ENCODE results near the gene IL36RN.

The IL36RN gene
- total RNA-seq: 0 reads per million in 2 donors

DNA sequence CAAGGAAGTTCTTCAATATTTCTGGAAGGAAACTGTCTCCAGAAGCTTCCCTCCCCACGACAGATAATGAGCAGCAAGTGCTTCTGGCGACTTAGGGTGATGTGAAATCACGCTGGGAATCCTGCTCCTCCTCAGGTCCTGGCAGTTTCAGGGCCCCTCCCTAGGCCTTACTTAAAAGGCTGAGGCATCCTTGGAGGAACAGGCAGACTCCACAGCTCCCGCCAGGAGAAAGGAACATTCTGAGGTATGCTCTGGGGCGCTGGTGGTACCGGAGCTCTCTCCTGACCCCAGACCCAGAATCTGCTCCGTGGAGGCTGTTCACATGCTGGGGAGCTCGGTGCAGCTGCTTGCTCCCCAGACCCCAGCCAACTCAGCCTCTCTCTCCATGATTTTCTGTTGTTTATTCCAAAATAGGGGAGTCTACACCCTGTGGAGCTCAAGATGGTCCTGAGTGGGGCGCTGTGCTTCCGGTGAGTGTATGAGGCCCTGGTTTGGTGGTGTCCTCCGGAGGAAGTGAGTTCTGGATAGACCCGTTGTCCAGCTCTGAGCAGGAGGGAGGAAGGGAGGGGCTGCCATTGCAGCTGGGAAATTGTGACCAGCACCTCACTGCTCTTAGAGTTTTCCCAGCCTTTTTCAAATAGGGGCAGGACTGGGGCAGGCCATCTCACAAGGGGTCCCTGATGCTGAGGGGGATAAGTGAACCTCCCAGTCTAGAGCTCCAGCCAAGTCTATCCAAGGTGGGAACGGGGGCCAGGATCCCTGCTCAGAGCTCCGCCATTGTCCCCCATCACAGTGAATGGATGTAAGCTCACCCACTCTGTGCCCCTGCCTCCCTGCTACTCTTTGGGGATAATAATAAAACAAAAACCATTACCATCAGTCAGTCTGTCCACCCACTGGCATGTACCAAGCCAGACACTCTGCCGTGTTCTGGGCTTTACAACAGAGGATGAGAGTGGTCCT lies at the start of gene IL36RN:
IL36RN (plus strand) TSS at position 201 of the 963 bp plus-strand sequence; CDS start at position 442, 241 bp downstream.
- no peak for DNase-seq

DNA sequence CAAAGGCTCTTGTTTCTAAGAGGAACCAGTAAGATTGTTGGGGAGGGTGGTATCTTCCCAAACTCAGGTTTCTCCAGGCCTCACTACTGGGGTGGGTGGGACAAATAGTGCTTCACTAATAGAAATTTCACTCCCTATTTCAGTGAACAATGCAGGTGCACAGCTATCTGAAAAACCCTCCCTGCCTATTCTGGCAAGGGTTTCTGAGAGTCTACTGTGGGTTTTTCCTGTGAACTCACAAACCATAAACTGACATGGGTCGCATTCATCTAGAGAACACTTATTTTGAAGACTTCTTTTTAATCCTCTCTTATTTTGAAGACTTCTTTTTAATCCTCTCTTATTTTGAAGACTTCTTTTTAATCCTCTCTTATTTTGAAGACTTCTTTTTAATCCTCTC lies 49.4 kb upstream of the IL36RN start:
- DNase-seq: no peak

- DNase-seq: no peak
Observed at GRCh38 chr2:113010088-113010487, 48.9 kb upstream of the IL36RN start.

DNA sequence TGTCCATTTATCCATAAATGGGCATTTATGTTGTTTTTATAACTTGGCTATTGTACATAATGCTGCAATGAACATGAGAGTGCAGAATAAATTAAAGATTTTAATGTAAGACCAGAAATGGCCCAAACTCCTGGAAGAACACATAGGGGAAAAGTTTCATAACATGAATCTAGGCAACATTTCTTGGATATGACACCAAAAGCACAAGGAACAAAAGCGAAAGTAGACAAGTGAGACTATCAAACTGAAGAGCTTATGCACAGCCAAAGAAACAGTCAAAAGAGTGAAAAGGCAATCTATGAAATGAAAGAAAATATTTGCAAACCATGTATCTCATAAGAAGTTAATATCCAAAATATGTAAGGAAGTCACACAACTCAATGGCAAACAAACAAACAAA lies 47.9 kb upstream of the IL36RN start:
- no peak for DNase-seq

DNA sequence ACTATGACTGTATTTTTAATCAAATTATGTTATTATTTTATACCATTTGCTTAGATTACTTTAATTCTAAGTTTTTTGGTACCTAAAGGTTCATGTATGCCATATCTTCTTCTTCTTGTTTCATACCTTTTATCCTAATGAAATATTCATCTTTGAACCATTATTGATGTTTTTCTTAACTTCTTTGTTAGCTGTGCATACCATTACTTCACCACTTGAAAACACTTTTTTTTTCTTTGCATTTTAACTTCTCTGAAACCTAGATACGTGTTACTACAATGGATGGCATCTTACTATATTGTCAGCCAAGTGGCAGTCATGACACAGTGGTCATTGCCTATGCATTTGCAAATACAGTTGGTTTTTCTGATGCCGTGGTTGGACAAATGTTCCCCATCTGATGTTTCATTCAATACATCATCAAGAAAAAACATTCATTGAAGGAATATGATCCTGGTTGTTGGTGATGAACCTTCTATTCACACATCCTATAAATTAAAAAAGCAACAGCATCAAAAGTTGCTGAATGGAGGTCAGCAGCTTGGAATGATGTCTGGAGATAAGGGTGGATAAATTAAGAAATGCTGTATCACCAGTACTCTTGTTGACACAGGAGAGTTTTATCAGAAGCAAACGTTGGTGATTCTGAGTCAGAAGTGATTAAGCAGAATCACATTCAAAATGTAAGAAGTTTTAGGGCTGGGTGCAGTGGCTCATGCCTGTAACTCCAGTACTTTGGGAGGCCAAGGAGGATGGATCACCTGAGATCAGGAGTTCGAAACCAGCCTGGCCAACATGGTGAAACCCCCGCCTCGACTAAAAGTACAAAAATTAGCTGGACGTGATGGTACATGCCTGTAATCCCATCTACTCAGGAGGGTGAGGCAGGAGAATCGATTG lies 46.3 kb upstream of the IL36RN start:
- no peak for DNase-seq

GRCh38 chr2:113013336-113013661 lies 45.7 kb upstream of the IL36RN start:
- DNase-seq: no peak

DNA sequence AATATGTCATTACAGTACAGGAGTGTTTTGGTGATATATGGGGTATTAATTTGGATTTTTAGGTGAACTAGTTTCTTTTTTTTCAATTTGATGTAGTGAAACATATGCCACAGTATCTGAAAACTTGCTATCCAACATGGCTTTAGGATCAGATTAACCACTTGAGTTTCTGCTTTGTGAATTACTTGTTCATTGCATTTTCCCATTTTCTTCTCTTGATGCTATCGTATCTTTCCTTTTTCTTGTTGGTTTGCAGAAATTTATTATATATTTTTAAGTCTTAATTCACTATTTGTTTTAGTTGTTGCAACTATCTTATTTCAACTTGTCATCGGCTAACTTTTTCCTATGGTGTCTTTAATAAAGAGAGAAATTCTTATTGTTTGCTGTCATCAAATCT lies 44.9 kb upstream of the IL36RN start:
- no peak for DNase-seq

GRCh38 chr2:113015042-113015441 lies 44.0 kb upstream of the IL36RN start:
- no peak for DNase-seq

GRCh38 chr2:113015655-113016054 lies 43.3 kb upstream of the IL36RN start:
- DNase-seq: no peak

DNA sequence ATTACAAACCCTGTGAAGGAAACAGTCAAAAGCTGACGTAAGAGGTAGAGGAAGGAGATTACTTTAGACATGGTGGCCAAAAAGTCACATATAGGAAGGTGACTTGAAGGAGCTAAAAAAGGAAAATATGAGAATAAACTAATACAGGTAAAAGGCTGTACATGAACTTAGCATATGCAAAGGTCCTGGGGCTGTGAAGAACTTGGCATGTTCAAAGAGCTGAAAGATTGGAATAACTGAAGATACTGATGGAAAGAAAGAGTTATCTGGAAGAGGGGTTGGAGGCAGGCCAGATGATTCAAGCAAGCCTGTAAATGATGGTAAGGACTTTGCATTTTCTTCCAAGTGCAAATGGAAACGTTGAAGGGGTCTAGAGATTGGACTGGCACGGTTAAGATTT lies 40.5 kb upstream of the IL36RN start:
- DNase-seq: no peak

DNA sequence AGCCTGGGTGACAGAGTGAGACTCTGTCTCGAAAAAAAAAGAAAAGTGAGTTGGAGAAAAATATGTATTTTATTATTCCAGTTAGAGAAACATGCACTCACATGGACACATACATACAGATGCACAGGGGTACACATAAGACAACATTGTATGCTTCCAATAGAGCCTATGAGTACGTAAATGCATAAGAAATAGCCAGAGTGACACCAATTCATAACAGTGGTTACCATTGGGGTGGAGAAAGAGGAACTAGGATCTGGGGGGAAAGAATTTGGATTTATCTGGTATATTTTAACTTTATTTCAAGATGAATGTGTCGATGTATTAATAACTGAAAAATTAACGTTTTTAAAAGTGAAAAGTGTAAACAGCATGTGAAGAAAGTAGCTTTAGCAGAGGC lies 37.7 kb upstream of the IL36RN start:
- no peak for DNase-seq

DNA sequence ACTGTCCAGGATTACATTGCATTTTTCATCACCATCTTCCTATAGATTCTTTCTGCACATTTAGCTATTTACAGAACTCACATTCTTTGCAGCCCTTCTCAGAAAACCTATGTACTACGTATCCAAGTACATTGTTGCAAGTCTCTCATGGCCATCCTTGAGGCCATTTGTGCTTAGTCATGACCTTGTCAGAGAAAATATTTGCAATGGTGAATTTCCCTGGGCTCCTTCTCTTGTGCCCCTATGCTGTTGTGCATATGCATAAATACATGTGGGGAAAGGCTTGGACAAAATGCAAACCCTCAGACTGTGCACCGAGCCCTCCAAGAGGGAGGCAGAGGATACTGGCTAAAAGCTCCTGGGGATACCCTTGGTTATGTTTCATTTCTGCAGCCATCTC lies 34.2 kb upstream of the IL36RN start:
- DNase-seq: no peak

DNA sequence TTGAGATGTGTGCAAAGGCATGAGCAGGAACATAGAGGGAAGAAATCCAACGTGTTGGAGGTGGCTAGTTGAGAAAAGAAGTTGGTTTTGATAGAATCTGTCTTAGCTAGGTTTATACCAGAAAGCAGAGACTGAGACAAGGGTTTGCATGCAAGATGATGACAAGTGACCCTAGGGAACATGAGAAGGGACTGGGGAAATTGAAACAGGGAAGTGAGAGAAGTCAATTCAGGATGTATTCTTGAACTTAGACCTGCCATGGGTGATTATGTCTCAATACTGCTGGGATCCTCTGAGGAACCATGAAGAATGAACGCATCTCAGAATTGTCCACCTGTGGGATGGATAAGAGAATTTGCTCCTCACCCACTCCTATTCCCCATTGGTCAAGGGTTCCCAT lies 33.3 kb upstream of the IL36RN start:
- no peak for DNase-seq

DNA sequence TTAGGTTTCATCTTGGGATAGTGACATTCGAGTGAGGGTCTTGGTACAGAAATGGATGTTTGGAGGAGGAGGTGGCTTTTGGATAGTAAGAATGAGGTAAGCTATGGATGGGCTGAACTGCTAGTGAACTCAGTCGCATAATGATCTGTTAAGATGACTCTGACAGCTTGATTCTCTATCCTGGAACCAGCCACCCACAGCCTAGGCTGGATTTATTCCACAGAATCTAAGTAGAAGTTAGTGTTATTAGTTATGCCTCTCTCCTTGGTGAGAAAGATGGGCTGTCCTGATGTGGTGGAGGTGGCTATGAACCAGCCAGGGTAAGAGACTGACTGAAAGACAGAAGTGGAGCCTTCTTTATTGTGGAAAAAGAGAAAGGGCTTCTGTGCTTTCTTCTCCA lies 31.3 kb upstream of the IL36RN start:
- no peak for DNase-seq

DNA sequence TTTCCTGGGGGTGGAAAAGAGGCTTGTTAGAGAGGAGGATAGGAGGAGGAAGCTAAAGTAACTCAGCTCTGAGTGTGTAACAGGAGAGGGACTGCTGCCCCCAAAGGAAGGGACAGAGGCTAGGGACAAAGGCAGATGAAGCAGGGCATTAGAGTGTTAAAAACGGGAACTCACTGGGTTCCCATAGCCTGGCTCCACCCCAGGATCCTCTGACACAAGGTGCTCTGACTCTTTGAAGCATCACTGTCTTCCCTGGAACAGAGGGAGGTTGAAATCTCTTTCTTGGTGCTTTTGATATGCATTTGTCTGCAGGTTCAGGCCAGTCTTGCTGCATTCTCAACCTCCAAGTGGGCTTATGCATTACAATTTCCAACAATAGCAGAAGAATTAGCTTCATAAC lies 30.9 kb upstream of the IL36RN start:
- no peak for DNase-seq

GRCh38 chr2:113032737-113033136 lies 26.3 kb upstream of the IL36RN start:
- no peak for DNase-seq

DNA sequence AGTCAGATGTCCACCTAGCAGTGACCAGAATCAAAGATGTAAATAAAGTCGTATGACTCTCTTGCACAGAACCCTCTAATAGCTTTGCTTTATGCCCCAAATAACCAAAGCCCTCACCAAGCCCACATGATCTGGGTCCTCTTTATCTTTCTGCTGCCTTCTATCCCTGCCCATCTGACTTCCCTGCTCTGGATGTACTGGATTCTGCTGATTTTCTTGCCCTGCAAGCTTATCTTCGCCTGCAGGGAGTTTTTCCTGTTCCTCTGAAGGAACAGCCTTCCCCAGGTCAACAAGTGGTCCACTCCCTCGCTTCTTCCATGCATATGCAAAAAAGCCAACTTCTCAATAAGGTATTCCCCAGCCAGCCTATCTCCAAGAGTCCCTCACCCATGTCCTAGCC lies 25.0 kb upstream of the IL36RN start:
- no peak for DNase-seq

DNA sequence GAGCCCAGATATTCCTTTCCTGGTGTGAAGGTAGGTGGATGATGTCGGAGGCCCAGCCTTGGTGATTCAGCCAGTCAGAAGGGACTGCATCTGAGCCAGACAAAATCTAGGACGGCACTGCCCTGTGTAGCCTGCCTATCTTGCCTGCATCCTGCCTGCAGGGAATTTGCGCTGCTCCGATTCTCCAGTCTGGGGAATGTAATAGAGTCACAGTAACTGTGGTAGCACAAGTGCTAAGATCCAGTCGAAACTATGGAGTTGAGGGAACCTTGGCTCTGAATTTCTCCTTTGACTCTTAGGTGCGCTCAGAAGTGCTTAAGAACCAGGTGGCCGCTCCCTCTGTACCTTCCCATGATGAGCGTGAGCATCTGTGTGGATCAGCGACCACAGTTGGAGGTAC lies 22.2 kb upstream of the IL36RN start:
- no peak for DNase-seq

DNA sequence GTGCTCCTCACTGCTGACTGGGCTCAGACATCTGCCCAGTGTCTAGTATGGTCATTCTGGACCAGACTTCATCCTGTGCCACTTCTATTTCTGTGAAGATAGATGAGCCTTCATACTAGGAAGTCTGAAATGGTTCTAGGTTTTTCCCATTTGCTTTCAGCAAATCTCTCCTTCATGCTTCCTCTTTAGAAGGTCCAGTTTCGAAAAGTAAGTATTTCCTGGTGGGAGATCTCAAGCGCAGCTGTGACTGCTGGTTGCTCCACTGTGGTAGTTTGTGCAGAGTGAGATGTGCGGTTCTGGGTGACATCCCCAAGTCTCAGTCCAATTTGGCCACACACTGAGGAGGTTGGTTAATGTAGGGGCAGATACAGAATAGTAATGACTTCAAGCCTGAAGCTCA lies 20.7 kb upstream of the IL36RN start:
- DNase-seq: no peak

- DNase-seq: no peak
Observed at GRCh38 chr2:113039158-113039557, 19.8 kb upstream of the IL36RN start.

GRCh38 chr2:113039719-113040118 lies 19.3 kb upstream of the IL36RN start:
- DNase-seq: no peak

GRCh38 chr2:113041871-113042270 lies 17.1 kb upstream of the IL36RN start:
- no peak for DNase-seq

DNA sequence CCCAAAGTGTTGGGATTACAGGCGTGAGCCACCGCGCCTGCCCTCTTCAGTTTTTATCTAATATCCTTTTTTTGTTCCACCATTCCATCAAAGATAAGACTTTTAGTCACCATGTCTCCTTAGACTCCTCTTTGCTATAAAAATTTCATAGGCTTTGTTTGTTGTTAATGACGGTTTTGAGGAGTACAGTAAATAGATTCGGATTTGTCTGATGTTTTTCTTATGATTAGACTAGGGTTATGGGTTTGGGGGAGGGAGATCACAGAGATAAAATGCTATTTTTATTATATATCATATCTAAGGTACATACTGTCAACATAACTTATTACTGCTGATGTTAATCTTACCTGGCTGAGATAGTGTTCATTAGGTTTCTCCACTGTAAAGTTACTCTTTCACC lies 12.5 kb upstream of the IL36RN start:
- no peak for DNase-seq
